Measurements from ENCODE around the gene LKAAEAR1. TPM values are rescaled to one million over a fixed set of nuclear protein-coding genes. Genes with fewer than 3 reads are reported as not detected.
A peak's percentile ranks its signal among the peaks of the same experiment; 100 is the strongest.

Gene LKAAEAR1
- total RNA-seq, 1 donor from 2014 or later = not detected

GRCh38 chr20:64070244-64070993 is 13.8 kb downstream of the LKAAEAR1 start:
- H3K27me3 Mint-ChIP-seq (ENCODE audit: low read depth, unreplicated experiment) = no peaks in the 10 kb centered on the region
- H3K9me3 ChIP-seq (ENCODE audit: insufficient read depth, low read depth, low read length) = no peaks in the 10 kb centered on the region
- H3K4me3 ChIP-seq (ENCODE audit: insufficient read depth, low read depth, low read length) = no peak overlapping the region
- H3K9me3 Mint-ChIP-seq (ENCODE audit: unreplicated experiment) = no peaks in the 10 kb centered on the region
- H3K4me1 ChIP-seq (ENCODE audit: insufficient read depth, low read length) = peaks cover 11% of the 10 kb centered on the region
- no peaks in the 10 kb centered on the region for H3K79me2 ChIP-seq (ENCODE audit: insufficient read depth, low read length)
- H3K9ac ChIP-seq (ENCODE audit: low read length) = no peak overlapping the region
- no peaks in the 10 kb centered on the region for H3K36me3 ChIP-seq (ENCODE audit: insufficient read depth, low read length)
- H4K20me1 ChIP-seq (ENCODE audit: insufficient read depth, low read length) = peaks cover 17% of the 10 kb centered on the region
- TF ChIP-seq EZH2 (IDR thresholded peaks at IDR 0.05; ENCODE audit: insufficient read depth, low read length) = no peak
- TF ChIP-seq CTCF (IDR thresholded peaks at IDR 0.05; ENCODE audit: insufficient read depth, low read depth, low read length) = no peak
- DNase-seq (ENCODE audit: low read depth) = no peak
- no peak overlapping the region for H3K4me2 ChIP-seq (ENCODE audit: low read length)
- no peak overlapping the region for H3K27ac ChIP-seq (ENCODE audit: low read depth, low read length)
- no peak overlapping the region for H2AFZ ChIP-seq (ENCODE audit: low read depth, low read length)
- no peak overlapping the region for H3K4me3 Mint-ChIP-seq (ENCODE audit: unreplicated experiment)
- H3K36me3 Mint-ChIP-seq (ENCODE audit: low read depth, unreplicated experiment) = peaks cover 4% of the 10 kb centered on the region
- FAIRE-seq = no peak
- H3K4me1 Mint-ChIP-seq (ENCODE audit: low read depth, unreplicated experiment) = peaks cover 8% of the 10 kb centered on the region
- no peaks in the 10 kb centered on the region for H3K27me3 ChIP-seq (ENCODE audit: insufficient read depth, low read length)
- H3K27ac Mint-ChIP-seq (ENCODE audit: unreplicated experiment) = no peak overlapping the region

DNA sequence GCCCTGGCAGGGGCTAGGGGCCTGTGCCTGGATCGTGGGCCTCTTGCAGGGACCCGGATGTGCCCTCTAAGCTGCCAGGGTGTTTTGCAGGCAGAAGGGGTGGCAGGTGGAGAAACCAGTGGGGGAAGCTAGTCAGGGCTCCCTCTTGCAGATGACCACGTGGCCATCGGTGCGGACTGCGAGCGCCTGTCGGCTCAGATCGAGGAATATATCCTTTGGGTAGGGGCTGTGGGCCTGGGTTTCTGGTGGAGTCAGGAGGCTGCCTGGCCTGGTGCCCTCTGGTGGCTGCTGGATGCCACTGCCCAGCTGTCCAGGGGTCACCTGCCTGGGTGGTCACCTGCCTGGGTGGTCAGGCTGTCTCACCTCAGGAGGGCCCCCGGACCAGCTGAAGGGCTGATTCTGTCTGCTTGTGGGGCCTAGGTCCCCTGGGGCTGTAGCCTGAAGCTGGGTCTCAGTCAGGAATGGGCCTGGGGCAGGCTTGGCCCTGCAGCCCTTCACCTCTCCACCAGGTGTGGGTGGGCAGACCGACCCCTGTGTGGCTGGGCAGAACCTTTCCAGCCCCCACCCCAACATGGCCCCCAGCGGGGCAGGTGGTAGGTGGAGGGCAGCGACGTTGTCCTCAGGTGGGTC is 14.5 kb downstream of the LKAAEAR1 start:
- Mint-ChIP-seq H3K4me3 (ENCODE audit: unreplicated experiment) (no peak overlapping the region), H3K36me3 (ENCODE audit: low read depth, unreplicated experiment) (peaks cover 4% of the 10 kb centered on the region), H3K9me3 (ENCODE audit: unreplicated experiment) (no peaks in the 10 kb centered on the region), H3K27ac (ENCODE audit: unreplicated experiment) (no peak overlapping the region), H3K4me1 (ENCODE audit: low read depth, unreplicated experiment) (peaks cover 8% of the 10 kb centered on the region), H3K27me3 (ENCODE audit: low read depth, unreplicated experiment) (no peaks in the 10 kb centered on the region)
- Histone ChIP-seq H3K79me2 (ENCODE audit: insufficient read depth, low read length) (no peaks in the 10 kb centered on the region), H3K27ac (ENCODE audit: low read depth, low read length) (no peak overlapping the region), H4K20me1 (ENCODE audit: insufficient read depth, low read length) (peaks cover 22% of the 10 kb centered on the region), H3K4me1 (ENCODE audit: insufficient read depth, low read length) (peaks cover 11% of the 10 kb centered on the region), H3K9ac (ENCODE audit: low read length) (no peak overlapping the region), H3K4me2 (ENCODE audit: low read length) (no peak overlapping the region), H3K36me3 (ENCODE audit: insufficient read depth, low read length) (no peaks in the 10 kb centered on the region), H3K9me3 (ENCODE audit: insufficient read depth, low read depth, low read length) (no peaks in the 10 kb centered on the region), H3K4me3 (ENCODE audit: insufficient read depth, low read depth, low read length) (no peak overlapping the region), H3K27me3 (ENCODE audit: insufficient read depth, low read length) (no peaks in the 10 kb centered on the region), H2AFZ (ENCODE audit: low read depth, low read length) (no peak overlapping the region)
- DNase-seq (ENCODE audit: low read depth) = no peak
- TF ChIP-seq CTCF (IDR thresholded peaks at IDR 0.05; ENCODE audit: insufficient read depth, low read depth, low read length) (peak; percentile 46), EZH2 (IDR thresholded peaks at IDR 0.05; ENCODE audit: insufficient read depth, low read length) (no peak)
- no peak for FAIRE-seq

GRCh38 chr20:64069209-64069613 is 15.0 kb downstream of the LKAAEAR1 start:
- peaks cover 13% of the 10 kb centered on the region for H3K4me1 Mint-ChIP-seq (ENCODE audit: low read depth, unreplicated experiment)

More at GRCh38 chr20:64069209-64069613, 15.0 kb downstream of the LKAAEAR1 start:
- no peak overlapping the region for H3K27ac Mint-ChIP-seq (ENCODE audit: unreplicated experiment)
- Histone ChIP-seq H3K9ac (ENCODE audit: low read length) (no peak overlapping the region), H3K27me3 (ENCODE audit: insufficient read depth, low read length) (no peaks in the 10 kb centered on the region), H3K27ac (ENCODE audit: low read depth, low read length) (no peak overlapping the region), H3K36me3 (ENCODE audit: insufficient read depth, low read length) (no peaks in the 10 kb centered on the region), H2AFZ (ENCODE audit: low read depth, low read length) (no peak overlapping the region), H3K4me1 (ENCODE audit: insufficient read depth, low read length) (peaks cover 16% of the 10 kb centered on the region), H3K9me3 (ENCODE audit: insufficient read depth, low read depth, low read length) (no peaks in the 10 kb centered on the region), H3K4me3 (ENCODE audit: insufficient read depth, low read depth, low read length) (no peak overlapping the region), H4K20me1 (ENCODE audit: insufficient read depth, low read length) (peaks cover 27% of the 10 kb centered on the region), H3K4me2 (ENCODE audit: low read length) (no peak overlapping the region), H3K79me2 (ENCODE audit: insufficient read depth, low read length) (no peaks in the 10 kb centered on the region)
- FAIRE-seq (no peak), DNase-seq (ENCODE audit: low read depth) (no peak)
- H3K27me3 Mint-ChIP-seq (ENCODE audit: low read depth, unreplicated experiment) = no peaks in the 10 kb centered on the region
- no peaks in the 10 kb centered on the region for H3K9me3 Mint-ChIP-seq (ENCODE audit: unreplicated experiment)
- peaks cover 4% of the 10 kb centered on the region for H3K36me3 Mint-ChIP-seq (ENCODE audit: low read depth, unreplicated experiment)
- no peak for TF ChIP-seq CTCF (IDR thresholded peaks at IDR 0.05; ENCODE audit: insufficient read depth, low read depth, low read length)
- TF ChIP-seq EZH2 (IDR thresholded peaks at IDR 0.05; ENCODE audit: insufficient read depth, low read length) = no peak
- H3K4me3 Mint-ChIP-seq (ENCODE audit: unreplicated experiment) = no peak overlapping the region
